GM21367 (cell line): Measurements from ENCODE around the gene MYH16.
"Not testable (repeated sequence)": the region's sequence is repeated elsewhere in the genome, so short reads cannot be mapped to it uniquely, and the experiment has no call there.

Experiments
- ATAC-seq: cut with Tn5 transposase; IDR thresholded peaks from one replicate; pipeline ENCODE4 v1.9.1; 2021; ENCODE audit not compliant: unreplicated experiment

The MYH16 gene

DNA sequence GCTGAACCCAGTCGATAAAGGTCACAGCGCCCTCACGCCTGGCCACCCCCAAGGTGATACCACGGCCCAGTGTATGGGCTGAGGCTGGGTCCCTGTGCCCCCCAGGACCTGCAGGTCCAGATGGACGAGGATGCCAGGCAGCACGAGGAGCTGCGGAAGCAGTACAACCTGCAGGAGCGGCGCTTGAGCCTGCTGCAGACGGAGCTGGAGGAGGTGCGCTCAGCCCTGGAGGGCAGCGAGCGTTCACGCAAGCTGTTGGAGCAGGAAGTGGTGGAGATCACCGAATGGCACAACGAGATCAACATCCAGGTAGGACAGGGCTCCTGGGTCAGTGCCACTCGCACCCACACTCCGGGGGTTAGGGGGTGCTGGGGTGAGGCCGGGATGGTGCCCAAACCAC, 28.9 kb downstream of the MYH16 start:
- ATAC-seq: no peak

DNA sequence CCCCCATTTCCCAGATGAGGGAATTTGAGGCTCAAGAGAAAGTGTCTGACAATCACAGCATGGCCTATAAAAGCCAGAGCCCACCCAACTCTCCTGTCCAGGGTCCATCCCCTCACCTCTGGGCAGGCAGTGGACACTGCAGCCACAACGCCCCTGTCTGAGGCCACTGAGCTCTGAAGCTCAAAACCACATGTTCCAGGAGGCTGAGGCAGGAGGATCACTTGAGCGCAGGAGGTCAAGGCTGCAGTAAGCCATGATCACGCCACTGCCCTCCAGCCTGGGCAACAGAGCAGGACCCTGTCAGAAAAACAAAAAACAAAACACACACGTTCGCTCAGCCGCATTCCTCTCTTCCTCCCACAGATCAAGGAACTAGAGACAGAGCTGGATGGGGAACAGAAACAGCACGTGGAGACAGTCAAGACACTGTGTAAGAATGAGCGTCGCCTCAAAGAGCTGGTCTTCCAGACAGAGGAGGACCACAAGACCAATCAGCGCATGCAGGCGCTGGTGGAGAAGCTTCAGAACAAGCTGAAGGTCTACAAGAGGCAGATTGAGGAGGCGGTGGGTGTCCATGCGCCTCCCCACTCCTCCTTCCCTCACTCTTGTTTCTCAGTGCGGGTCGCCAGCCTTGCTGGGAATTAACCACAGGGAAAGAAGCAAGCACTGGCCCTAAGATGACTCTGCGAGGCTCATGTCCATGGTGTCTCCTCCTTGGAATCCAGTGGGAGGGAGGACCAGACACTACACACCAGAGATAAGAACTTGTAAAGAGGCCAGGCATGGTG, 33.0 kb downstream of the MYH16 start:
- no peak for ATAC-seq

DNA sequence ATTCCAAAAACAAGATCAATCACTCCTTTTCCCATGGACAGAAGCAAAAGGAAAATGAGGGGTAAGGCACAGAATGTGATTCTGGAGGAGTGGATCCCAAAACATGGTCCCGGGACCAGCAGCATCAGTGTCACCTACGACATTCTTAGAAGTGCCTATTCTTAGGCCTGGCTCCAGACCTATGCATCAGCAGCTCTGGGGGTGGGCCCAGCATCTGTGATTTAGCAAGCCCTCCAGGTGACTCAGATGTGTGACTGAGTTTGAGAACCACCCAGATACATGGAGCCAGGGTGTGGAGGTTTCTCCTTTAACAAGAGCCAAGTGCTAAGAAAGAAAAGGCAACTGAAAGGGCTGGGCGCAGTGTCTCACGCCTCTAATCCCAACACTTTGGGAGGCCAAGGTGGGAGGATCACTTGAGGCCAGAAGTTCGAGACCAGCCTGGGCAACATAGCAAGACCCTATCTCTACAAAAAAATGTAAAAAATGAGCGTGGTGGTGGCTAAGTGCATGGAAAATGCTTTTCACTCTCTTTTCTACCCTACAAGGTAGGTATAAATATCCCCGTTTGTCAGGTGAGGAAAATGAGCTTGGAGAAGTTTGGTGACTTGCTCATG, 35.9 kb downstream of the MYH16 start:
- no peak for ATAC-seq

DNA sequence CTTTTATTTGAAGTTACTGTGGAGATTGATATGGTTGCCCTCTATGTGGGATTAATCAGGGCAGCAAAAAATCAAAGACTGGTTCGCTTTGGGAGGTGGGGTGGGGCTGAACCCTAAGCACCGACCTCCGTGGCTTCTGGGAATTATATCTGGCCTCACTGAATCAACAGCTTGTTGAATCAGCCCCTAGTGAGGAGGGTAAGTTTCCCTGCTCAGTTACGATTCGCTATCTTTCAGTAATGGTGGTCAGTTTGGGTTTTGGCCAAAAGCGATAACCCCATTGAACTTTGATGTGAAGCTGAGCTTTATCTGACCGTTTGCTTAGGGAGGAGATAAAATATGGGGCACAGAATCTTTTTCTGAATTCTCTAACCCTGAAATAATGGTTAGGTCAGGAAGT, 36.5 kb downstream of the MYH16 start:
- no peak for ATAC-seq

DNA sequence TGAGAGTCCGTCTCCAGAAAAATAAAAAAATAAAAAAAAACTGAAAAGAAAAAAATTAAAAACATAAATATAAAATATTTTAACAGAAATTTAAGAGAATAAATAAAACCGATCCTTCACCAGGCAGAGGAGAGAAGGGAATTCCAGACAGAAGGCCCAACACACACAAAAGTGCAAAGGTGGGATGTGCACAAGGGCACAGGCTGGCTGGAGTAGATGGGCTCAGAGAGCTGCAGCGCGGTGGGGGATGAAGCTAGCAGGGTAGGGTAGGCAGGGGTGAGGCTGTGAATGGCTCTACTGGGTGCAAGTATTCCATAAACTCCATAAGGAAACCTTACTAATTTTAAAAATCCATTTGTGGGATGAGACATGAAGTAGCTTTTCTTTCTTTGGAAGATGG, 37.4 kb downstream of the MYH16 start:
- no peak for ATAC-seq

DNA sequence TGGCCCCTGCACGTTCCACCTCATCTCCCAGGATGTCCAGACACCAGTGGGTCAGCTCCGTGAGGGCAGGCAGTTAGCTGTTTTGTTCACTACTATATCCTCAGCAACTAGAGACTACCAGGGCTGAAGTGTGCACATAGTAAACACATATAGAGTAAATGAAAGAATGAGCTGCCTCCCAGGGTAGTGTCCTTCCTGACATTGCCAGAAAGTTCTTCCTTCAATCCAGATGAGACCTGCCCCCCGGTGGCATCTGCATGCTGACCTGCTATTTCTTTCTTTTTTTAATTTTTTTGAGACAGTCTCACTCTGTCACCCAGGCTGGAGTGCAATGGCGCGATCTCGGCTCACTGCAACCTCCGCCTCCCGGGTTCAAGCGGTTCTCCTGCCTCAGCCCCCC, 39.1 kb downstream of the MYH16 start:
- no peak for ATAC-seq

DNA sequence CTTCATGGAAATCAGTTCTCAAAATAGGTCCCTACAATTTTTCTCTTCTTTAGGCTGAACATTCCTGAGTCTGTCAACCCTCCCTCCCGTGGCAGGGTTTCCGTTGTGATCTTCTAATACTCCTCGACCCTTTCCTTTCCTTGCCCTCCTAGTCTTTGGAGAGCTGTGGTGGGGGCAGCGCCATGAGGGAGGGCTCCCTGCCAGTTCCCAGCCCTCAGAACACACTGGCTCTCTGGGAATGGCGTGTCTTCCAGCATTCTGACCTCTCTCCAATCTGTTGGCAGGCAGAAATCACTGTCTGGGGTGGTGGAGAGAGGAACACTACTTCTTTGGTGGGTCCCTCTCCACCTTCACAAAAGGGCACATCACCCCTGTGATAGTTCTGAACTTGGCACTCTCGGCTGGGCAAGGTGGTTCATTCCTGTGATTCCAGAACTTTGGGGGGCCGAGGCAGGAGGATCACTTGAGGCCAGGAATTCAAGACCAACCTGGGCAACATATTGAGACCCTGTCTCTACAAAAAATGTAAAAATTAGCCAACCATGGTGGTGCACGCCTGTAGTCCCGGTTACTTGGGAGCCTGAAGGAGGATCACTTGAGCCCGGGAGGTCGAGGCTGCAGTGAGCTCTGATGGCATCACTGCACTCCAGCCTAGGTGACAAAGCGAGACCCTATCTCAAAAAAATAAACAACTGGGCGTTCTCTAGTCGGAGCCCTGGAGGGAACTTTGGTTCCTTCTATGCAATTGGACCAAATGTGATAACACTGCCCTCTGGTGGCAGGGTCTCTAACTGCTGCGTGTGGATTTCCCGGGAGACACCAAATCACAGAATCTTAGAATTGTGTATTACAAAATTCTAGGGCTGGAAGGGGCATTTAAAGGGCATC, 39.9 kb downstream of the MYH16 start:
- ATAC-seq: no peak

DNA sequence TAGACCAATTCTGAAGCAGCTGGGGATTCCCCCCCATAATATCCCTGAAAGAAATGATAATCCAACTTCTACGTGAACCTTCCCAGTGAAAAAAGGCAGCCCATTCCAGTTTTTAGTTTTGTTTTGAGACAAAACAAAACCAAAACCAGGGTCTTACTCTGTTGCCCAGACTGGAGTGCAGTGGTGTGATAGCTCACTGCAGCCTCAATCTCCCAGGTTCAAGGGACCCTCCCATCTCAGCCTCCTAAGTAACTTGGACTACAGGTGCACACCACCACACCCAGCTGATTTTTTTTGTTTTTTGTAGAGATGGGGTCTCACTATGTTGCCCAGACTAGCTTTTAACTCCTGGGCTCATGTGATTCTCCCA, 40.5 kb downstream of the MYH16 start:
- ATAC-seq: no peak

DNA sequence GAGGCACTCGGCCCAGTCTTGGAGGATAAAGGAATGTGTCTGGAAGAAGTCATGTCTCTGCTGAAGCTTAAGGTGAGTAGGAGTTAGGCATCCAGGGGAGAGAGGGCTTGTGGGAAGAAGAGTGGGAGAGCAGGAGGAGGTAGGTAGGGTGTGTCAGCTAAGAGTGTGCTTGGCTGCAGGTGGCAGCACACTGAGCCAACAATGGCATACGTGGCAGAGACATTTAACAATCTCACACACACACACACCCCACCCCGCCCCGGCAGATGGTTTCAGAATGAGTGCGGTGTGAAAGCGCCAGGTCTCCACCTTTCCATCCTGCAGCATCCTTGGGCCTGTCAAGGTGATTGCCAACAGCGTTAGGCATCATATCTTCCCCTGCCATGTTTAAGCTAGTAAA, 41.9 kb downstream of the MYH16 start:
- no peak for ATAC-seq

DNA sequence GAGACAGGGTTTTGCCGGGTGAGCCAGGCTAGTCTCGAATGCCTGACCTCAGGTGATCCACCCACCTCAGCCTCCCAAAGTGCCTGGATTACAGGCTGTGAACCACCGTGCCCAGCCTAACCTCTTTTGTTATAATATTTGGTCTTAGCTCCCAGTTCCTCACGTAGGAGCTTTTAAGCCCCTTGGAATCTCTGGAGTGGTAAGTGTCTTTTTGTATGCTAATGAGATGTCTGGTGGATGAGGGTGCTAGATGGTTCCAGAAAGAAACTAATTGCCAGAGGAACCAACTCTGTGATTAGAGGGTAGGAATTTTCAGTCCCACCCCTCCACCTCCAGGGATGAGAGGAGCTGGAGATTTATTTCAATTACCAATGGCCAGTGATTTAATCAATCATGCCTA, 47.7 kb downstream of the MYH16 start:
- ATAC-seq: no peak

DNA sequence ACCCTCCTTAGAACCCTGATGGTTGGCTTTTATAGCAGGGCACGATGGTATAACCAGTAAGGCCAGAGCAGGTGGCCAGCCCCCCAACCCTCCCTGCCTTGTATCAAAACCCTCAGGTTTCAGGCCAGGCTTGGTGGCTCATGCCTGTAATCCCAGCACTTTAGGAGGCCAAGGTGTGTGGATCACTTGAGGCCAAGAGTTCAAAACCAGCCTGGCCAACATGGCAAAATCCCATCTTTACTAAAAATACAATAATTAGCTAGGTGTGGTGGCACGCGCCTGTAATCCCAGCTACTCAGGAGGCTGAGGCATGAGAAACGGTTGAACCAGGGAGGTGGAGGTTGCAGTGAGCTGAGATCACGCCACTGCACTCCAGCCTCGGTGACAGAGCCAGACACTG, 50.0 kb downstream of the MYH16 start:
- not testable (repeated sequence) for ATAC-seq

DNA sequence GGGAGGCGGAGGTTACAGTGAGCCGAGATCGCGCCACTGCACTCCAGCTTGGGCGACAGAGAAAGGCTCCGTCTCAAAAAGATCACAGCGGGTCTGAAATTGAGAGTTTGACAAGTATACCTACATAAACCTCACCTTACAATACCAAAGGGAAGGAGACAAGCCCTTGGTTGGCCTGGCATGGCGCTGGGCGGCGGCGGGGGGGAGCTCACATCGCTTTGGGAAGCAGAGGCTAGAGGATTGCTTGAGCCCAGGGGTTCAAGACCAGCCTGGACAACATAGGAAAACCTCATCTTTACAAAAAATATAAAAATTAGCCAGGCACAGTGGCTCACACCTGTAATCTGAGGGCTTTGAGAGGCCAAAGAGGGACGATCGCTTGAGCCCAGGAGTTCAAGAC, 51.9 kb downstream of the MYH16 start:
- ATAC-seq: no peak

DNA sequence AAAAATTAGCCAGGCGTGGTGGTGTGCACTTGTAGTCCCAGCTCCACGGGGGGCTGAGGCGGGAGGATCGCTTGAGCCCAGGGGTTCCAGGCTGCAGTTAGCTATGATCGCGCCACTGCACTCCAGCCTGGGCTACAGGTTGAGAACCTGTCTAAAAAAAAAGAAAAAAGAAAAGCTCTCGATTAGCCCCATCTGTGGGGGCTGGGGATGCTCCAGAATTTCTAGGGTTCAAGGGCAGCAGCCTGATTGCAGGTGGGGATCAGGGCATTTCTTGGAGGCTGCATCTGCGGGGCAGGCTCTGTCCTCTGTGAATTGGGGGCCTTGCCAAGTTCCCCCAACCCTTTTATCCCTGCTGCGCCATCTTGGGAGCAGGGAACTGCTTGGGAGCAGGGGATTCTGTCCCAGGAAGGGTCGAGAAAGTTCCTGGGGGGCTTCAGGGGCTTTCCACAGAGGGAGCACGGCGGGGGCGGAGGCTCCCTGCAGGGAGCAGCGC, 52.4 kb downstream of the MYH16 start:
- ATAC-seq: no peak

DNA sequence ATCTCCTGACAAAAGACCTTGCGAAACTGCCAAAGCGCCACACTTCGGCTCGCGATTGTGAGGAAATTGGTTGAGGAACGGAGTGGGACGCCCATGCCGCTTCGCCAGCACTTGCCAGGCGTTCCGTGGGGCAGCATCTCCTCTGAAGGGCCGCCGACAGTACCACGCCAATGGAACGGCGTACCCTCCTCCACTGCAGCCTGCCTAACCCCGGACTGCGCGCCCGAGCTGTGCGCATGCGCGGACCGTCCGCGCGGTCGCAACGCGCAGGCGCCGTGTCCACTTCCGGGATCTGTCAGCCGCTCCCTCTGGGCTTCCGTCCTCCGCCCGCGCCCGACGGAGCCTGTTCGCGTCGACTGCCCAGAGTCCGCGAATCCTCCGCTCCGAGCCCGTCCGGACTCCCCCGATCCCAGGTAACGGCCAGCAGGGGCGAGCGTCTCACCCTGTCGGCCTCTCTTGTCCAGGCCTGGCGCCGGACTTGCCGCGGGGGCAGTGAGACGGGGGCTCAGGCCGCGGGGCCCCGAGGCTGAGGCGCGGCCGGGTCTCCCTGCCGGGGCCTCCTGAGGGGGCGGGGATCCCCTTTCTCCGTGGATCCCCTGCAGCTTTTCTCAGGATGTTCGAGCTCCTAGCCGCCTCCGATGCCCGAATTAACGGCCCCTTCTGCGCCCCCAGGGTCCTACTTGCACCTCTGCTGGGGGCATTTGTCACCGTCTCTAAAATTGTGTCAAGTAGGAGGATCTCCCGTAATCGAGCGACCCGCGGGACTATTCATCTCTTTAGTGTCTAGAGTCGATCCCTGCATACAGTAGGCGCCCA, 53.2 kb downstream of the MYH16 start, which contains the start of gene ARPC1A:
Gene ARPC1A, plus strand, starts transcription at position 307 of the 816 bp plus-strand sequence. CDS start 7,456 bp downstream, outside the sequence.
- peak; percentile 77 for ATAC-seq

DNA sequence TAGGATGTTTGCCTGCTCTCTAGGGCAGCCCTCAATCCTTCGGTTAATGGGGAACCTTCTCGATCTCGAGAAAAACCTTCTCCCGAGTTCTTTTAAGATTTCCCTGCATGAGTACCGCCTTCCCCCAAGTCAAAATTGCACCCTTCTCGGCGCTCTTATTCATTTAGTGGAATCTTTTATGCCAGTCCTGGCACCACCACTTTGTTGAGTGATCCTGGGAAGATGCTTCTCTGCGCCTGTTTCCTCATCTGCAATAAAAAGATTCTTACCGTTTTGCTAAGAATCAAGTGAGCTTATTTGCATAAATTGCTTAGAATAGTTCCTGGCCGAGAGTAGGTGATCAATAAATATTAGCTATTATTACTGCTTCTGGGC, 53.8 kb downstream of the MYH16 start:
- ATAC-seq: no peak

DNA sequence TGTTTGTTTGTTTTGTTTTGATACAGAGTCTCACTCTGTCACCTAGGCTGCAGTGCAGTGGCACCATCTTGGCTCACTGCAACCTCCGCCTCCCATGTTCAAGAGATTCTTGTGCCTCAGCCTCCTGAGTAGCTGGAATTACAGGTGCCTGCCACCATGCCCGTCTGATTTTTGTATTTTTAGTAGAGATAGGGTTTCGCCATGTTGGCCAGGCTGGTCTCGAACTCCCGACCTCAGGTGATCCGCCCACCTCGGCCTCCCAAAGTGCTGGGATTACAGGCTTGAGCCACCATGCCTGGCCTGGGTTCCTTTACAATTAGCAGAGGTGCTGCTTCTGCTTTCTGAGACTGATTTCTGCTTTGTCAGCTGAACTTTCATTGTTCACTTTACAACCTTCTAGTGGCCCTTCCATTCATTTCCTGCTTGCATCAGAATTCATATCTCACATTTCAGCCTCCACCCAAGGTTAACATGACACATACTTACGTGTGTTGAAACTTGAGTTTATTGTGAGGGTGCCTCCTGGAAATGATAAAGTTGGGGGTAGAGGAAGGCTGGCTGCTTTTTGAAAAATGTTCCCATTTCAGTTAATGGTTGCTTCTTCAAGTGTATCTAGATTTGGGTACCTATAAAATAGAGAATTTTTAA, 57.8 kb downstream of the MYH16 start:
- ATAC-seq: not testable (repeated sequence)

DNA sequence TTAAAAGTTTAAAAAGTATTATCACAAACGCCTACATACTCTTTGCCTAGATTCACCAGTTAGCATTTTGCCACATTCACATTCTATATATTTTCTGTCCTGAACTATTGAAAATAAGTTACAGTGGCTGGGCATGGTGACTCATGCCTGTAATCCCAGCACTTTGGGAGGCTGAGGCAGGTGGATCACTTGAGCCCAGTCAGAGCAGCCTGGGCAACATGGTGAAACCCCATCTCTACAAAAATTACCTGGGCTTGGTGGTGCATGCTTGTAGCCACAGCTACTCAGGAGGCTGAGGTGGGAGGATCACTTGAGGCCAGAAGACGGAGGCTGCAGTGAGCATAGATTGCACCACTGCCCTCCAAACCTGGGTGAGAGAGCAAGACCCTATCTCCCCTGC, 58.4 kb downstream of the MYH16 start:
- no peak for ATAC-seq

DNA sequence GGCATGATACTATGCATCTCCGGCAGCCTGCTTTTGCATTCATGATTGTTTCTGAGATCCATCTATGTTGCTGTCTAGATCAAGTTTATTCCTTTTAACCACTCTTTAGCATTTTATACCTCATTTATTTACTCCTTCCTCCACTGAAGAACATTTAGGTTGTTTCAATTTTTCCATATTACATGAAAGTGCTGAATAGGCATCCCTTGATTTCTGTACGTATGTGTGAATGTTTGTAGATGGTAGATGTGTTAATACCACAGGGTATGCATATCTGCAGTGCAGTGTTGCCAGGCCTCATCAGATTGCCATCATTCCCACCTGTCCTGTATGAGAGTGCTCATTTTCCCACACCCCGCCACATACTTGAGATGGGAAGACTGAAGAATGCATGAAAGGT, 67.0 kb downstream of the MYH16 start:
- no peak for ATAC-seq

DNA sequence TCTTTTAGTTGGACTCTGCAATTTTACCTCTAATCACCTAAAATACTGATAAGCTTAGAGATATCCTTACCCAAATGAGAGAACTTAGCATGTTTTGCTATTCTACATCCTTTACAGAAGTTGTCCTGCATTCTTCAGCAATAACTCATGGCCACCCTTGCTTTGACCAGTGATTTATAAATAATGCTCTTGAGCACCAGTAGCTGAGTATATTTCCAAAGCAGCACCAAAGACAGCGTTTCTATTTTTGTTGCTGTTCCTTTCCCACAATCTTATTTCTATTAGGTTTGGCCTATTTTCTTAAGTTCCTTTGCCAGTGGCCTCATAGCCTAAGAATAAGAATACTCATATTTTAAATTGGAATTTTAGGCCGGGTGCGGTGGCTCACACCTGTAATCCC, 68.0 kb downstream of the MYH16 start:
- ATAC-seq: no peak

DNA sequence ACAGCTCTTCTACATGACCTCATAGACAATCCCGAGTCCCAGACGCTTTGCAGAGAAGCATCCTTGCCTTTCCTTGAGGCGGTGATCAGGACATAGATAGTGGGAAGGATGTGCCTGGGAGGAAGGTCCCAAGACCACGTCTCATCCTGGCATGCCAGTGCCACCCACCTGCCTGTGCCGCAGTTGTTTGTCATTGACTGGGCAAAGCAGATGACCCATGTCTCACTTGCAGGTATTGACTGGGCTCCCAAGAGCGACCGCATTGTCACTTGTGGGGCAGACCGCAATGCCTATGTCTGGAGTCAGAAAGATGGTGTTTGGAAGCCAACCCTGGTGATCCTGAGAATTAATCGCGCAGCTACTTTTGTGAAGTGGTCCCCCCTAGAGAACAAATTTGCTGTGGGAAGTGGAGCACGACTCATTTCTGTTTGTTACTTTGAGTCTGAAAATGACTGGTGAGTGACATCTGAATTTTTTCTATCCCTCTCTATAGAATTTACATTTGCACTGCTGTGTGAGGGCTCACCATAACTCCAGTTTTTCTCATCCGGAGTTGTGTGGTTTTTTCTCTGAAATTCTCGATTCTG, 71.5 kb downstream of the MYH16 start:
- ATAC-seq: no peak
